Activated CD4-positive, alpha-beta T cell treated with anti-CD3 and anti-CD28 coated beads for 24 hours (primary cell): ENCODE results near the gene ACP7.
A peak's percentile ranks its signal among the peaks of the same experiment; 100 is the strongest.
"Not testable (repeated sequence)": the region's sequence is repeated elsewhere in the genome, so short reads cannot be mapped to it uniquely, and the experiment has no call there.

ENCODE experiments used
- DNase-seq, 2 donors: peaks; one replicate each; pipeline ENCODE4 v3.0.0-alpha.2; 2020; ENCODE audit warnings: low read depth in 2 of 2

The ACP7 gene

GRCh38 chr19:39109641-39110040 is 25.5 kb downstream of the ACP7 start:
- DNase-seq: no peak

DNA sequence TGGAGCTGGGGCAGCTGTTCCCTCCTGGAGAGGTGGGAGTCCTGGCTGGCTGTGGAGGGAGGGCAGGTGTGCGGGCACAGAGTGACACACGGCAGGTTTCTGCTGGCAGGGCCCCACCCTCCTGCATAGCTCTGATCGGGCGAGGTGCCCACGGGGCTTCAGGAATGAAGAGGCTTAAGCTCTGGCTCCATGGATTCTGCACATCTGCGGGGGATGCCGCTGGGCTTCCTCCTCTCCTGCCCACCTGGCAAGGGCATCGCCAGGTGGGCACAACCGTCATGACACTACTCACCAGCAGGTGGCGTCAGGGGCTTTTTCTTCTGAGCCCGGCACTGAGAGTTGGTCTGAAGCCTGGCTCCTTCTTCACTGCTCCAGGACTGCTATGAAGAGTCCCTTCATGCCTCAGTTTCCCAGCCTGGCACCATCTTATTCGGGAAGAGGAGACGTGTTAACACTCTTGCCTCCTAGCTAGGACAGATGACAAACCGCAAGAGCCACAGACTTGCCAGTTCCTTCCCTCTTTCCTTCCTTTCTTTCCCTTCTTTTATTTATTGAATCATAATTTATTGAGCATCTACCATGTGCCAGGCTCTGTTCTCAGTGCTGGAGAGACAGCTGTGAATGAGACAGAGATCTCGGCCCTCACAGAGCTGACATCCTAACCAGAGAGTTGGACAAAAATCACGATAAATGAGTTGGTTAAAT is 26.2 kb downstream of the ACP7 start:
- peak; percentile 55 to 71 for DNase-seq

GRCh38 chr19:39111593-39112199 is 27.5 kb downstream of the ACP7 start:
- no peak for DNase-seq

DNA sequence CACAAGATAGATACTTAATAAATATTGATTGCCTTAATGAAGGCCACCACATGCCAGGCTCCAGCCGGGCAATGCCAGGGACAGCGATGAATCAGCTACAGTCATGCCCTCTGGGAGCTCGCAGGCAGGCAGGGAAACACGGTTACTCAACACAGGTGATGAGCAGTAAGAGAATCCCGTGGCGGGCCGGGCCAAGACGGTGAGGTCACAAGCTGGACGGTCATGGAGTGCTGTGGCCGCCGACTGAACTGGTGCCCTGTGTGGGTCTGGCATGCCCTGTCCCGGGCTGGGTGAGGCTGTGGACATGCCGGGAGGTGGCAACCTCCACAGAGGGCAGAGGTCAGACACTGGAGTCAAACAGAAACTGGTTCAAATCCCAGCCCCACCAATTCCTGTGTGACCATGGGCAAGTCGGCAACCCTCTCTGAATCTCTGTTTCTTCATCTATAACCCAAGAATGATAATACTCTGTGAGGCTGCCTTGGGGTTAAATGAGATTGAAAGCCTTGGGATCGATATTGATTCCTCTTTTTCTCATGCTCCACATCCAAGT is 28.2 kb downstream of the ACP7 start:
- DNase-seq: no peak

DNA sequence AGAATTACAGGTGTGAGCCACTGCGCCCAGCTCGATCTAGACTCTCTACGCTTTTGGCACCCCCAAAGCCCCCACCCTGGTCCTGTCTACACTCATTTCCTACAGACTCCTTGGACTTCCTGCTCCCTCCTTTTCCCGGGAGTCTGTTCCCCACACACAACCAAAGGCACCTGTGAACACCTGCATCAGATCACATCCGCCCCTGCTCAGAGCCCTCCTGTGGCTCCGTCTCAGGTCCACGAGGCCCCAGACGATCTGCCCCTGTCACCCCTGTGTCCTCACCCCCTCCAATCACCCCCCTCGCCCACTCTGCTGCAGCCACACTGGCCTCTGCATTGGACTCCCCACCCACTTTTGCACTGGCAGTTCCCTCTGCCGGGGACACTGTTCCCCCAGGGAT is 29.0 kb downstream of the ACP7 start:
- DNase-seq: no peak

DNA sequence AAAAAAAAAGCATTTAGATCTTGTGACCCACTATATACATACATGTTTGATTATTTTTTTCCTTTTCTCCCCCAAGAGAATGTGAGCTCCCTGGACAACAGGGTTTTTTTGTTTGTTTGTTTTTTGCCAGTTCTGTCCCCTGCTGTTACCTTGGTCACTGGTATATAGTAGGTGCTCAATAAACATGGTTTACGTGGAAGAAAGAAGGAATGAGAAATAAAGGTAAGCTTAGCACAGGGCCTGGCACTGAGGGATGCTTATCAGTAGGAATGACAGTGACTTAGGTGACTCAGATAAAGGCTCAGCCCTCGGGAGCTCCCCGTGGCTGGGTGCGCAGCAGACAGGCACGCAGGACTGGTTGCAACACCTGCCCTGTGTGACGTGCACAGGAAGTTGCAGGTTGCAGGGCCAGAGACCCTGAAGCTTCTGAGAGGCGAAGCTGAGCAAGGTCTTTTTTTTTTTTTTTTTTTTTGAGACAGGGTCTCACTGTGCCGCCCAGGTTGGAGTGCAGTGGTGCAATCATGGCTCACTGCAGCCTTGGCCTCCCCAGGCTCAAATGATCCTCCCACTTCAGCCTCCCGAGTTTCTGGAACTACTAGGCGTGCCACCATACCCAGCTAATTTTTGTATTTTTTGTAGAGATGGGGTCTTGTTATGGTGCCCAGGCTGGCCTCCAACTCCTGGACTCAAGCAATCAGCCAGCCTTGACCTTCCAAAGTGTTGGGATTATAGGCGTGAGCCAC is 31.1 kb downstream of the ACP7 start:
- DNase-seq: no peak

- not testable (repeated sequence) for DNase-seq
These were observed 32.9 kb downstream of the ACP7 start for GRCh38 chr19:39117023-39117422.

- no peak for DNase-seq
These were observed 35.7 kb downstream of the ACP7 start for GRCh38 chr19:39119830-39120229.

DNA sequence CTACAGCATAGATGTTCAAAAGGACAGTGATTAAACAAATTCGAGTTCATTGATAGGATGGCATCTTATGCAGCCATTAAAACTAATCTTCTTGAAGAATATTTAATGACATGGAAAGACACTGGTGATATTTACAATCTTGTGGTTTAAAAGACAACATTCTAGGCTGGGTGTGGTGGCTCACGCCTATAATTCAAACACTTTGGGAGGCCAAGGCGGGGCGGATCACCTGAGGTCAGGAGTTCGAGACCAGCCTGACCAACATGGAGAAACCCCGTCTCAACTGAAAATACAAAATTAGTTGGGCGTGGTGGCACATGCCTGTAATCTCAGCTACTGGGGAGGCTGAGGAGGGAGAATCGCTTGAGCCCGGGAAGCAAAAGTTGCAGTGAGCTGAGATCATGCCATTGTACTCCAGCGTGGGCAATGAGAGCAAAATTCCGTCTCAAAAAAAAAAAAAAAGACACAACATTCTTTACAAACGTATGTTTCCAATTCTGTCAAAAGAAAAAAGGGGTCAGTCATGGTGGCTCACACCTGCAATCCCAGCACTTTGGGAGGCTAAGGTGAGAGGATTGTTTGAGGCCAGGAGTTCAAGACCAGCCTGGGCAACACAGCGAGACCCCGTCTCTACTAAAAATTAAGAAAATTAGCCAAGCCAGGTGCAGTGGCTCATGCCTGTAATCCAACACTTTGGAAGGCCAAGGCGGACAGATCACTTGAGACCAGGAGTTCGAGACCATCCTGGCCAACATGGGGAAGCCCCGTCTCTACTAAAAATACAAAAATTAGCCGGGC is 39.0 kb downstream of the ACP7 start:
- DNase-seq: no peak

GRCh38 chr19:39124136-39124764 is 40.1 kb downstream of the ACP7 start:
- no peak for DNase-seq

GRCh38 chr19:39125199-39125553 is 41.0 kb downstream of the ACP7 start:
- no peak for DNase-seq

DNA sequence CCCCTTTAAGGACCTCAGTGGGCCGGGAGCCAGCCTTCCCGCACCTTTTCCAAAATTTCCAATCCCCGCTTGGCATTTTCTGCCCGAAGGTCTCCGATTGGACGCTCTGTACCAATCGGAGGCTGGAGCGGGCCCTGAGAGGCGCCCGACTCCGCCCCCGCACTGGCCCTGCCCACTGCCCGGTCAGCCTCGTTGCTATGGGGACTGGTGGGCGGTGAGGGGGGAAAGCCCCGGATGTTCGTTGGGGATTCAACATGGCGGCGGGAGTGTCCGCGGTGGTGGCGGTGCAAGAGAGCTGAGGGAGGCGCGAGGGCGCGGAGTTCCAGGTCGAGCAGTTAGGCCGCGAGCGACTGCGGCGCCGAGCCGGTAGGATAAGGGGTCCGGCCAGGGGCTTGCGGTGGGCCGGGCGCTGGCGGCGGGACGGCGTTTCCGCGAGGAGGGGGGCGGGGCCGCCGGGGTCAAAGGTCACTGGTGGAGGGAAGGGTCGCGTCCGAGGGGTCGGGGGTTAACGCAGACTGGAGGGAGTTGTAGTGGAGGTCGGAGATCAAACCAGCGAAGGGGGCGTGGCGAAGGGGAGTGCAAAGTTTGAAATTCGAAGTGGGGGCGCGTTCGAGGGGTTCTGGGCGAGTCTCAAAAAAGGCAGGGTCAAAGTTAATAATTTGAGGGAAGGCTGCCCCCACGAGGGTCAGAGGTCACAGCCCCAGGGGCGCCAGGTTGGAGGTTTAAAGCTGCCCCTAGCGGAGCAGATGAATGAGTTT is 41.6 kb downstream of the ACP7 start, which contains the start of gene PAK4:
TSS of gene PAK4 (plus strand) at position 233 of the 758 bp plus-strand sequence. CDS start 43,768 bp downstream, outside the sequence.
- DNase-seq: peak; percentile 98

DNA sequence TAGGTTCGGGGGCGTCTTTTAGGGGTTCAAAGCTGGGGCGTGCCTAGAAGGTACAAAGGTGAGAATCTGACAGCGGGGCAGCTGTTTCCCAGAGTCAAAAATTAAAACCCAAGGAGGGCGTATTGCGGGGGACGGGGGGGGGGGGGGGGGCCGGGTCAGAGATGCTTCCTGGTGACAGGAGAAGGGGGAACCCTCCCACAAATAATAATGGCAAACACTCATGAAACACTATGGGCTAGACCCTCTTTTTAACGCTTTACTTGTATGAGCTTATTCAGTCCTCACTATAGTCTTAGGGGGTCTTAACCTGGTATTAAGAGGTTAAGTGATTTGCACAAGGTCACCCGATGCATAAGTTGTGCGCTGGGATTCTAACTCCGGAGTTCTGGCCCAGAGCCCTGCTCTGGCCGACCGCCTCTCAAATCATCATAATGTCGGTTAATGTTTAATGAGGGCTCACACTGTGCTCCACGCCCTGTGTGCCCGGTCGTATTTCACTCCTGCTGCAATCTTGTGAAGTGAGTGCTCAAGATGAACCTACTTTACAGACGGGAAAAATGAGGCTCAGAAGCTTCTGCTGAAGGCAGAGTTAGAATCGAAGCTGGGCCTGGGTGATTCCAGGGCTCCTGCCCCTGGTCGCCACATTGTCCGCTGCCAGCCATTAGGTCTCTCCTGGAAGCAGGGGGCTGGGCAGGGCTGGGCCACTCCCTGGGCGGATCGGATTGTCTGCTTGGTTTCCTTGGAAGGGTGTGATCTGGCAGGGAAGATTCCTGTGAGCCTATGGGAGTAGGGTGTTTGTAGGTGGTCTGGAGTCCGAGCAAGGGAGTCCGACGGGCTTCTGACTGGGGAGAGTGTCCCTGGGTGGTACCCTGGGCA is 42.4 kb downstream of the ACP7 start:
- no peak for DNase-seq

DNA sequence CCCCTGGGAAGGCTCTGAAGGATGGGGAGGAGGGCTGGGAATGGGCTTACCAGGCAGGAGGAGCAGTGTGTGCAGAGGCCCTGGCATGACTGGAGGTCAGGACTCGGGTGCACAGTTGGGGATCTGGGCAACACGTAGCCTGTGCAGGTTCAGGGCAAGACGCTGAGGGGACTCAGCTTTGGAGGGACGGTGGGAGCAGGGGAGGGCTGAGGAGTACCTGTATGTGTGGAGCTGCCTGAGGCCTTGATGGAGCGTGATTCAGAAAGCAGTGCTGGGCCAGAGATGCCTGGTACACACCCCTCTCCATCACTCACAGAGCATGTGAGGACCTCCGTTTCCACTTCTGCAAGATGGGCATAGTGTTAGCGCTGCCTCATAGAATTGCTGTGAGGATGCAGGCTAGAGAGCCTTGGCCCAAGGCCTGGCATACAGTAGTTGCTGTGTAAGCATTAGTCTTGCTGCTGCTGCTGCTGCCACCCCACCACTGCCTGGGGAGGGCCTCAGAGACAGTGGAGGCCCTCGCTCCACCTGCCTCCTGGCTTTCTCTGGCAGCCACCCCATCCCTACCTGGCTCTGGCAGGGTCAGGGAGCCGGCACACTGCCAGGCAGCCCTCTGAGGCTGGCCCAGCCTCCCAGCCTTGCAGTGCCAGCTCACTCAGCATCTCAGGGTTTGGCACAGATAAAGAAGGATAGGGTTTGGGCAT is 43.8 kb downstream of the ACP7 start:
- no peak for DNase-seq

- no peak for DNase-seq
These were observed 44.4 kb downstream of the ACP7 start for GRCh38 chr19:39128516-39129079.

GRCh38 chr19:39129116-39129515 is 44.9 kb downstream of the ACP7 start:
- DNase-seq: no peak

DNA sequence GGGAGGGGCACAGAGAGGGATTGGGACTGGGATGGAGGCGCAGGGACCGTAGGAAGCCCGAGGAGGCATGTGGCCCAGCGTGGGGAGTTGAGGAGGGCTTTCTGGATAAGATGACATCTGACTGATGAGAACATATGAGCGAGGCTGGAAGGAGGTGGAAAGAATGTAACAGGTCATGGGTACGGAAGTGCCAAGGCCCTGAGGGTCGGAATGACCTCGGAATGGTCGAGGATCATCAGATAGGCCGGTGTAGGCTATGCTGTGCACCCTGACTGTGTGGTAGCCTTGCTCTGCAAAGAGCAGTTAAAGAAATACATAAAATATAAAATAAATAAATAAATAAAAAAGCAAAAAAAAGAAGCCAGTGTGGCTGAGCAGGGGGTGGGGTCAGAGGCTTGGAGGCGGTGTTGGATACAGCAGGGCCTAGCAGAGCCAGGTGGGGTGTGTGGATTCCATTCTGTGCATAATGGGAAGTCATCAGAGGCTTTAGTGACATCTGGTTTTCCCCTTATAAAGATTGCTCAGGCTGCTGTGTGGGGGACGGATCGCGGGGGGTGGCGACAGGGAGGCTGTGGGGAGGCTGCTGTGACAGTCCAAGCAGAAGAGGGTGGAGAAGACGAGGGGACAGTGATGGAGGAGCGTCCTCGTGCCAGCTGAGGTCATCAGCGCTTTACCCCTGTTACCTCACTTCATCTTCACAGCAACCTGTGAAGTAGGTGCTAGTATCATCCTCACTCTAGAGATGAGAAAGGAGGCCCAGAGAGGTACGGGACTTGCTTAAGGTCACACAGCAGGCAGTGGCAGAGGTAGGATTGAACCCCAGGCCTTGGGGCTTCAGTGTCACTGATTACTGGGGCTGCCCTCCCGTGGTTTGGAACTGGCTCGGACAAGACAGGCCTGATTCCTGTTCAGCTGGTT is 46.4 kb downstream of the ACP7 start:
- DNase-seq: no peak
